Measurements from ENCODE around the gene SUFU. TPM values are rescaled to one million over a fixed set of nuclear protein-coding genes. Genes with fewer than 3 reads are reported as not detected.

The SUFU gene
- total and polyA plus RNA-seq, 2 of the 4 experiments (the other 2 are of a cell fraction) = 2.2 to 11.0 TPM

DNA sequence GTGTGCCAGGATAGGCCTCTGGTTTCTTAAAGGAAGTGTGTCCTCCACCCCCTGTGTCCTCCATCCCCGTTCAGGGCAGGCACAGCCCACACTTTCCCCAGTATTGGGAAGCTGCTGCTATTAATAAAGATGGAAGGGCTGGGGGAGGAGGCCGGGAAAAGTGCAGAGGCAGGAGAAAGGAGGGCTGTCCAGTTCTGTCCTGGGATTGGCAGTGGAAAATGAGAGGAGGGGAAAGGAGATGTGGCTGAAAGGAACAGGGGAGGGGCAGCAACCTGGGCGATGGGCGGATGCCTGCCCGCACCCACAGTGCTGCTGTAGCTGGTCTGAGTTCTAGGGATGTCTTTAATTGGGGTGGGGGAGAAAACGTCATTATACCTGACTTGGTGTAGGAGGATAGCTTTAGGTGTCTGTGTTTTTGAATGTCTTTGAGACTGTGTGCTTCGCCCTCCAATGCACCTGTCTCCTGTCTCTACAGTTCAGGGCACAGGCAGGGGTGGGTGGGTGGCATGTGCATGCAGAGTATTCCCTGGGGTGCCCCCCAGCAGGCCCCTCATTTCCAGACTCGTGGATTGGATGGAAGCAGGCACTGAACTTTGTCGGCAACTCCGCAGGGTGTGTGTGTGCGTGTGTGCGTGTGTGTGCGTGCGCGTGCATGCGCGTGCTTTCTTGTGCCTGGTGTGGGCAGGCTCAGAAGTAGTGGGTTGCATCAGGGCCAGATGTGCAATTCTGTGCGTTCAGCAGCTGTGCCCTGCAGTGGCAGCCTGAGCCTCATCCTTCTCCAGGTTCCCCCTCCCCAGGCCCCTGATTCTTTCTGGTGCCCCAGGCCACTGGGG lies 143.1 kb downstream of the SUFU start:
- dilution Hi-C loops (cut with HindIII; ENCODE audit: low sequenced_read_pairs, unreplicated experiment) (no loop called here), in situ Hi-C loops (cut with MboI; ENCODE audit: low sequenced_read_pairs) (no loop called here), intact Hi-C loops (cut with micrococcal nuclease) (loop anchor here (1.0 to 10.0 kb wide), 4 partner anchors 30 to 252 kb away; partner anchors contain the start of genes ARL3, NFKB2, SFXN2 and SUFU)
- BruUV-seq (replicated peaks) = no TSS peak
- H2AFZ ChIP-seq (replicated peaks; ENCODE audit: low read length, poor library complexity) = peak overlapping the region; percentile 73
- H2BK20ac ChIP-seq (ENCODE audit: low read depth, low read length) = peak overlapping the region; percentile 55; the same call in 1 of the 2 replicates
- 0 out of 2 replicates have a peak overlapping the region, but pooled peaks have one; percentile 5 for H4K5ac ChIP-seq (ENCODE audit: low read depth, low read length)
- H2AK9ac ChIP-seq (replicated peaks; ENCODE audit: low read depth, low read length, poor library complexity) = peak overlapping the region; percentile 94
- H4K20me1 ChIP-seq (ENCODE audit: insufficient read depth, low read length) = peaks cover 74% of the 10 kb centered on the region
- peak overlapping the region; percentile 92 for H3K27ac ChIP-seq (ENCODE audit: insufficient read depth, low read length)
- H3K79me1 ChIP-seq (ENCODE audit: low read depth in 1 of 2, low read length in 2 of 2) = peaks cover 0 to 61% of the 10 kb centered on the region in 2 experiments; a peak in 2 of 4 replicates
- DNase-seq (peak; percentile 55), ATAC-seq (ENCODE audit: low read depth) (peak; percentile 1)
- H2BK5ac ChIP-seq (ENCODE audit: low read depth, low read length, poor library complexity, severe bottlenecking) = peak overlapping the region; percentile 89
- peak overlapping the region; percentile 72 for H3K4ac ChIP-seq (ENCODE audit: low read depth, low read length)
- peak overlapping the region; percentile 91 for H2AK5ac ChIP-seq (ENCODE audit: low read depth, low read length)
- CTCF ChIA-PET = no interaction called here
- H3K23ac ChIP-seq (ENCODE audit: low read depth, low read length) = peak overlapping the region; percentile 81
- H3K4me1 ChIP-seq (ENCODE audit: control insufficient read depth, insufficient read depth, low read length) = peaks cover 36% of the 10 kb centered on the region
- peak overlapping the region; percentile 59; the same call in 1 of the 3 replicates for H2BK15ac ChIP-seq (ENCODE audit: low read depth, low read length)
- peak overlapping the region; percentile 84 for H3K9ac ChIP-seq (ENCODE audit: low read depth, low read length)
- H3K18ac ChIP-seq (ENCODE audit: low read depth, low read length) = peak overlapping the region; percentile 26
- TF ChIP-seq POLR2A (IDR thresholded peaks at IDR 0.05; ENCODE audit: low read depth, low read length) (no peak), CEBPB (IDR thresholded peaks at IDR 0.05; ENCODE audit: low read depth, low read length) (peak; percentile 48; the same call in 1 of the 2 replicates), CTCF (conservative IDR thresholded peaks at IDR 0.05; ENCODE audit: low read depth, low read length) (no peak), NFE2L2 (IDR thresholded peaks at IDR 0.05; ENCODE audit: low read depth, low read length) (no peak), MXI1 (IDR thresholded peaks at IDR 0.05; ENCODE audit: borderline replicate concordance, low read depth, low read length) (no peak), MAFK (IDR thresholded peaks at IDR 0.05; ENCODE audit: low read depth, low read length) (no peak), BHLHE40 (IDR thresholded peaks at IDR 0.05; ENCODE audit: low read depth, low read length) (no peak; the same call in none of the 2 replicates), USF2 (IDR thresholded peaks at IDR 0.05; ENCODE audit: low read depth, low read length) (no peak)
- peak overlapping the region; percentile 67 for H3K56ac ChIP-seq (ENCODE audit: extremely low read depth, insufficient read depth, low read length)
- 87% methylated on average over 8 of the region's 18 CpGs; no CpG with 5 or more reads in 1 of the 2 experiments for WGBS, 2 experiments (ENCODE audit: extremely low coverage in 2 of 2, insufficient read length in 1 of 2)
- H2BK120ac ChIP-seq (ENCODE audit: low read depth, low read length) = peak overlapping the region; percentile 76
- H3K14ac ChIP-seq (replicated peaks; ENCODE audit: low read depth, low read length) = peak overlapping the region; percentile 84
- no peaks in the 10 kb centered on the region for H3K27me3 ChIP-seq (ENCODE audit: control insufficient read depth, insufficient read depth, low read length)
- H3K4me3 ChIP-seq (ENCODE audit: insufficient read depth, low read depth, low read length) = peak overlapping the region; percentile 77
- POLR2A ChIA-PET (ENCODE audit: unreplicated experiment) = interaction anchor here (0.5 kb wide), 1 partner anchor 25 kb away, joined by 3 read pairs; no protein-coding TSS in a partner anchor
- peak overlapping the region; percentile 81 for H4K91ac ChIP-seq (ENCODE audit: insufficient read depth, low read depth, low read length)
- no peaks in the 10 kb centered on the region for H3K9me3 ChIP-seq (ENCODE audit: control insufficient read depth, insufficient read depth, low read length)
- H3K36me3 ChIP-seq (ENCODE audit: control insufficient read depth, insufficient read depth, low read length) = peaks cover 26% of the 10 kb centered on the region
- H3K4me2 ChIP-seq (ENCODE audit: low read depth, low read length) = peak overlapping the region; percentile 81
- peaks cover 34% of the 10 kb centered on the region for H3K9me1 ChIP-seq (ENCODE audit: insufficient read depth, low read length)
- peak overlapping the region; percentile 31 to 59; a peak in 3 of 4 replicates for H4K8ac ChIP-seq (ENCODE audit: low read depth in 2 of 2, low read length in 2 of 2)

Measured in IMR-90 (cell line).